ENCODE measurements around the gene OAS2. TPM values are rescaled to one million over a fixed set of nuclear protein-coding genes. Genes with fewer than 3 reads are reported as not detected.
"Not testable (repeated sequence)": the region's sequence is repeated elsewhere in the genome, so short reads cannot be mapped to it uniquely, and the experiment has no call there.

OAS2 gene
- total RNA-seq, 1 donor from 2014 or later = 57.7 TPM

- H3K4me3 ChIP-seq = no peak overlapping the region
- ATAC-seq (no peak), DNase-seq (no peak)
- TF ChIP-seq, protein P1, sequence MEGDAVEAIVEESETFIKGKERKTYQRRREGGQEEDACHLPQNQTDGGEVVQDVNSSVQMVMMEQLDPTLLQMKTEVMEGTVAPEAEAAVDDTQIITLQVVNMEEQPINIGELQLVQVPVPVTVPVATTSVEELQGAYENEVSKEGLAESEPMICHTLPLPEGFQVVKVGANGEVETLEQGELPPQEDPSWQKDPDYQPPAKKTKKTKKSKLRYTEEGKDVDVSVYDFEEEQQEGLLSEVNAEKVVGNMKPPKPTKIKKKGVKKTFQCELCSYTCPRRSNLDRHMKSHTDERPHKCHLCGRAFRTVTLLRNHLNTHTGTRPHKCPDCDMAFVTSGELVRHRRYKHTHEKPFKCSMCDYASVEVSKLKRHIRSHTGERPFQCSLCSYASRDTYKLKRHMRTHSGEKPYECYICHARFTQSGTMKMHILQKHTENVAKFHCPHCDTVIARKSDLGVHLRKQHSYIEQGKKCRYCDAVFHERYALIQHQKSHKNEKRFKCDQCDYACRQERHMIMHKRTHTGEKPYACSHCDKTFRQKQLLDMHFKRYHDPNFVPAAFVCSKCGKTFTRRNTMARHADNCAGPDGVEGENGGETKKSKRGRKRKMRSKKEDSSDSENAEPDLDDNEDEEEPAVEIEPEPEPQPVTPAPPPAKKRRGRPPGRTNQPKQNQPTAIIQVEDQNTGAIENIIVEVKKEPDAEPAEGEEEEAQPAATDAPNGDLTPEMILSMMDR (IDR thresholded peaks at IDR 0.05) = no peak
- H3K4me1 ChIP-seq = no peaks in the 10 kb centered on the region
- no peaks in the 10 kb centered on the region for H3K9me3 ChIP-seq
- H3K27ac ChIP-seq = no peak overlapping the region
- intact Hi-C loops (cut with DNase I) = no loop called here
- peaks cover 38% of the 10 kb centered on the region for H3K36me3 ChIP-seq
- H3K27me3 ChIP-seq = no peaks in the 10 kb centered on the region
Observed at GRCh38 chr12:112987561-112987960, 9.2 kb downstream of the OAS2 start.

DNA sequence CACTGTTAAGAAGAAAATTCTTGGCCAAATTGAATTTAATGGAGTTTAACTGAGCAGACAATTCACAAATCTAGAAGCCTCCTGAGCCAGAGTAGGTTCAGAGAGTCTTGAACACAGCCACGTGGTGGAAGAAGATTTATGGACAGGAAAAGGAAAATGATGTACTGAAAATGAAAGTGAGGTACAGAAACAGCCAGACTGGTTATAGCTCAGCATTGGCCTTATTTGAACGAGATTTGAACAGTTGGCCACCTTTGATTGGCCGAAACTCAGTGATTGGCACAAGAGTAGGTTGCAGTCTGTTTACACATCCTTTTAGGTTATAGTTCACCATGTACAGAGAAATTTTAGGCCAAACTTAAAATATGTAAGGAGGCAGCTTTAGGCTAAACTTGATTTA lies 9.9 kb downstream of the OAS2 start:
- Histone ChIP-seq H3K9me3 (no peaks in the 10 kb centered on the region), H3K27ac (no peak overlapping the region), H3K27me3 (no peaks in the 10 kb centered on the region), H3K4me3 (no peak overlapping the region), H3K36me3 (peaks cover 38% of the 10 kb centered on the region), H3K4me1 (no peaks in the 10 kb centered on the region)
- no peak for DNase-seq
- ATAC-seq = no peak
- intact Hi-C loops (cut with DNase I) = no loop called here
- TF ChIP-seq, protein P1 (IDR thresholded peaks at IDR 0.05) = no peak

DNA sequence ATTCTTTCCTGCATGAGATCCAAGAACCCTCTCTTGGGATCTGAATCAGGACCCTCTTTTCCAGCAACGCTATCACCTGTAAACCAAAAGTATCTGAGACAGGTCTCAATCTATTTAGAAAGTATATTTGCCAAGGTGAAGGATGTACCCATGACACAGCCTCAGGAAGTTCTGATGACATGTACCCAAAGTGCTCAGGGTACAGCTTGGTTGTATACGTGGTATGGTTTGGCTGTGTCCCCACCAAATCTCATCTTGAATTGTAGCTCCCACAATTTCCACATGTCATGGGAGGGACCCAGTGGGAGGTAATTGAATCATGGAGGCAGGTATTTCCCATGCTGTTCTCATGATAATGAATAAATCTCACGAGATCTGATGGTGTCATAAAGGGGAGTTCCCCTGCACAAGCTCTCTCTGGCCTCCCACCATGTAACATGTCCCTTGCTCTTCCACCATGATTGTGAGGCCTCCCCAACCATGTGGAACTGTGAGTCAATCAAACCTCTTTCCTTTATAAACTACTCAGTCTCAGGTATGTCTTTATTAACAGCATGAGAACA lies 10.6 kb downstream of the OAS2 start:
- H3K36me3 ChIP-seq = peaks cover 38% of the 10 kb centered on the region
- H3K27ac ChIP-seq; intact Hi-C loops (cut with DNase I); ATAC-seq; DNase-seq; H3K9me3 ChIP-seq; H3K4me3 ChIP-seq; H3K27me3 ChIP-seq; H3K4me1 ChIP-seq: not testable (repeated sequence)

DNA sequence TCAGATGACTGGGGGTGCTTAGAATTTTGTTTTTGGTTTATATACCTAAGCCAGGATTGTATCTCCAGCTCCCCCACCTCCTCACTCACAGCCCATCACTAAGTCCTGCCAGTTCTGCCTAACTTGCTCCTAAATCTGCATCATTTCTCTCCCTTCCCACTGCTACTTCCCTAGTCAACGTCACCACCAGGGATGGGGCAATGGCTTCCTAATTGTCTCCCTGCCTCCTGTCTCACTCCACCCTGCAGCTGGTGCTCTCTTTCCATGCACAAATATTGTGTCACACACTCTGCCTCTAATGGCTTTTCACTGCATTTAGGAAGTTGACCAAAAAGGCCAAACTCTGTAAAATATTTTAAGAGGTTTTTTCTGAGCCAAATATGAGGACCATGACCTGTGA lies 11.5 kb downstream of the OAS2 start:
- Histone ChIP-seq H3K36me3 (peaks cover 38% of the 10 kb centered on the region), H3K27me3 (no peaks in the 10 kb centered on the region), H3K9me3 (no peaks in the 10 kb centered on the region), H3K27ac (no peak overlapping the region), H3K4me1 (no peaks in the 10 kb centered on the region), H3K4me3 (no peak overlapping the region)
- DNase-seq (no peak), ATAC-seq (no peak)
- TF ChIP-seq, protein P1 (IDR thresholded peaks at IDR 0.05) = no peak
- intact Hi-C loops (cut with DNase I) = no loop called here

DNA sequence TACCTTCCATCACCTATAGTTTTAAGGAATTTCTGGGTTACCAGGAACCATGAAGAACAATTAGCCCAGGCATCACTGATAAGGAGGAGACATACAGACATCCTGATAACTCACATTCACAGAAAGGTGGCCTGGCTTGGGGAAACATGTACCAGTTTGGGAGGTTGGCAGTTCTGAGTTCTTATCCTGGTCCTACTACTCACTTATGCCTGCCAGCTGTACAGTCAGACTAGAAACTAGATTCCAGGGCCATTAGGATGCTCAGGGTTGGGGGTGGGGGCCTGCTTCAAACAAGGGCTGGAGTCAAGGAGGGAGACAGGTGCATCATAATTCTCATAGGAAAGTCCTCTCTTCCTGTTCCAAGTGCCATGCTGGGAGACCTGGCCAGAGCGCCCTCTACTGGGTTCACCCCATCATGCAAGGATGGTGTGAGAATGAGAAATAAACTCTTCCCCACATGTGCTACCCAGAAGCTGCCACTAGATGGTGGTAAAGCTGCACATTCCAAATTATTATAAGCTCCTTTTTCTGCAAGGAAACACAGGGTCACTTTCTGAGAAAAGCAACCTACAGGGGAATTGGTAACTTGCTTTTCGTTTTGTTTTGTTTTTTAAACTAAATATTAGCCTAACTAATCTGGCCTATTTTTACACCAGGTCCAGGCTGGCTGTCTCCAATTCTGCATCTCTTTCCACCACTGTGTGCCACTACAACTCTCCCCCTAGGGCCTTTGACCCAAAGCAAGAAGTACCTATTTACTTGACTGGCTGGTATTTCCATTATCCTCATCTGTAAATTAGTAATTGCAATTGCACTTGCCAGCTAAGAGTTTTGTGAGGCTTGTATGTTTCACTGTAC lies 14.5 kb downstream of the OAS2 start:
- no peak overlapping the region for H3K27ac ChIP-seq
- H3K36me3 ChIP-seq = peaks cover 51% of the 10 kb centered on the region
- intact Hi-C loops (cut with DNase I) = no loop called here

DNA sequence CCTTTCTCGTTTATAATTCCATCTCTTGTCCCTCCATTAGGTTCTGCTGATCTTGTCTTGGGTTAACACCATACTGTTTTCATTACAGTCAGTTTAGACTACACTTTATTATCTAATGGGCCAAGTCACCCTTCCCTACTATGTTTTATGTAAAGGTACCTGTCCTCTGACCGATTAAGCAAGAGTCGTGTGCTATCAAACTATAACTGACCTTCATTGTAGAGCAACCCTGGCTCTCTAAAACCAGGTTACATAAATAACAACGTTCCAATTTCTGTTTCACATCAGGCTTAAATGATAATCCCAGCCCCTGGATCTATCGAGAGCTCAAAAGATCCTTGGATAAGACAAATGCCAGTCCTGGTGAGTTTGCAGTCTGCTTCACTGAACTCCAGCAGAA lies 16.7 kb downstream of the OAS2 start:
- TF ChIP-seq, protein P1 (IDR thresholded peaks at IDR 0.05) = no peak
- no peak for ATAC-seq
- intact Hi-C loops (cut with DNase I) = no loop called here
- Histone ChIP-seq H3K27ac (no peak overlapping the region), H3K36me3 (peaks cover 39% of the 10 kb centered on the region), H3K4me1 (no peaks in the 10 kb centered on the region), H3K4me3 (no peak overlapping the region), H3K27me3 (no peaks in the 10 kb centered on the region), H3K9me3 (no peaks in the 10 kb centered on the region)
- no peak for DNase-seq

More for the DNA sequence above, 14.5 kb downstream of the OAS2 start:
- TF ChIP-seq, protein P1 (IDR thresholded peaks at IDR 0.05) = peak; percentile 91
- no peak overlapping the region for H3K4me3 ChIP-seq
- no peaks in the 10 kb centered on the region for H3K4me1 ChIP-seq
- no peaks in the 10 kb centered on the region for H3K9me3 ChIP-seq
- DNase-seq (no peak), ATAC-seq (peak; percentile 96)
- no peaks in the 10 kb centered on the region for H3K27me3 ChIP-seq
